Right renal cortex interstitium (tissue), 3 donors: ENCODE data around the gene MAPT. TPM values are rescaled to one million over a fixed set of nuclear protein-coding genes. Genes with fewer than 3 reads are reported as not detected.

Experiments
- DNase-seq, 3 donors: peaks; one replicate each; pipeline ENCODE4 v3.0.0-alpha.2; 2013; ENCODE audit warnings: low read depth in 3 of 3, low spot score in 2 of 3
- polyA plus RNA-seq, 3 donors: library from polyadenylated mRNA; unstranded; fragments of 120-200 nt; gene quantifications; one replicate each; pipeline ENCODE4 v1.2.1, GENCODE V29; 2013; ENCODE audit not compliant: insufficient read length in 3 of 3

MAPT gene
- polyA plus RNA-seq: 10 to 100 TPM in 1 of 3 donors, 1 to 10 TPM in 2; 7.7 to 11.3 (median 9.5) TPM

GRCh38 chr17:45894022-45894784, at the start of gene MAPT:
Gene MAPT, plus strand, starts transcription at chr17:45894554. Its CDS starts 67,784 bp downstream, at chr17:45962338.
- peak; percentile 83 to 89 (median 88) for DNase-seq

DNA sequence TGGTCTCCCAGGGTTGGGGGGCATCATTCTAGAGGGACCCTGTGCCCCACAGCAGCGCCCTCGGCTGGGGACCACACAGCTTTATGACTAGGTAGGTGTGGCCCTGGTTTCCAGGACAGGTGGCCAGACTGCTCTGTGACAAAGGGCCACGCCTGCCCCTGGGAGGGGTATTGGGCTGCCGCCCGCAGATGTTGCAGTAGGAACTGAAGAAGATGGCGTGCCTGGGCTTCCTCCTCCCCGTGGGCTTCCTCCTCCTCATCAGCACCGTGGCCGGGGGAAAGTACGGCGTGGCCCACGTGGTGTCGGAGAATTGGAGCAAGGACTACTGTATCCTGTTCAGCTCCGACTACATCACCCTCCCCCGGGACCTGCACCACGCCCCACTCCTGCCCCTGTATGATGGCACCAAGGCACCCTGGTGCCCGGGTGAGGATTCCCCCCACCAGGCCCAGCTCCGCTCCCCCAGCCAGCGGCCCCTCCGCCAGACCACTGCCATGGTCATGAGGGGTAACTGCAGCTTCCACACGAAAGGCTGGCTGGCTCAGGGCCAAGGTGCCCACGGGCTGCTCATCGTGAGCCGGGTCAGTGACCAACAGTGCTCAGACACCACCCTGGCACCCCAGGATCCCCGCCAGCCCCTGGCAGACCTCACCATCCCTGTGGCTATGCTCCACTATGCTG, 49.5 kb upstream of the MAPT start, which contains the start of gene SPPL2C:
Gene SPPL2C, plus strand, starts transcription at position 187 of the 681 bp plus-strand sequence. Its CDS starts 26 bp downstream, at position 213.
- DNase-seq: no peak

GRCh38 chr17:45845376-45846185, 48.8 kb upstream of the MAPT start:
- no peak for DNase-seq

DNA sequence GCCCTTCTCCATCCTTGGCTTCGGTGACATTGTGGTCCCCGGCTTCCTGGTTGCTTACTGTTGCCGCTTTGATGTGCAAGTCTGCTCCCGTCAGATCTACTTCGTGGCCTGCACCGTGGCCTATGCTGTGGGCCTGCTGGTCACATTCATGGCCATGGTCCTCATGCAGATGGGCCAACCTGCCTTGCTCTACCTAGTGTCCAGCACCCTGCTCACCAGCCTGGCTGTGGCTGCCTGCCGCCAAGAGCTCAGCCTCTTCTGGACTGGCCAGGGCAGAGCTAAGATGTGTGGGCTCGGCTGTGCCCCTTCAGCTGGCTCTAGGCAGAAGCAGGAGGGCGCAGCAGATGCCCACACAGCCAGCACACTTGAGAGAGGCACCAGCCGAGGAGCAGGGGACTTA, 48.1 kb upstream of the MAPT start:
- DNase-seq: no peak

DNA sequence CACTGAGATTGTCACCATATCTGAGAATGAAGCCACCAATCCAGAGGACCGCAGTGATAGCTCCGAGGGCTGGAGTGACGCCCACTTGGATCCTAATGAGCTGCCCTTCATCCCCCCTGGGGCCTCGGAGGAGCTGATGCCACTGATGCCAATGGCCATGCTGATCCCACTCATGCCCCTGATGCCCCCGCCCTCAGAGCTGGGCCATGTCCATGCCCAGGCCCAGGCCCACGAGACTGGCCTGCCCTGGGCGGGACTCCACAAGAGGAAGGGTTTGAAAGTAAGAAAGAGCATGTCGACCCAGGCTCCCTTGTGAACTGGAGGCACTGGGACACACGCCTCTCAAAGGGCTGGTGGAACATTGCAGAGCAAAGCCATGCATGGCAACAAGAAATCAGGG, 47.7 kb upstream of the MAPT start:
- DNase-seq: no peak

DNA sequence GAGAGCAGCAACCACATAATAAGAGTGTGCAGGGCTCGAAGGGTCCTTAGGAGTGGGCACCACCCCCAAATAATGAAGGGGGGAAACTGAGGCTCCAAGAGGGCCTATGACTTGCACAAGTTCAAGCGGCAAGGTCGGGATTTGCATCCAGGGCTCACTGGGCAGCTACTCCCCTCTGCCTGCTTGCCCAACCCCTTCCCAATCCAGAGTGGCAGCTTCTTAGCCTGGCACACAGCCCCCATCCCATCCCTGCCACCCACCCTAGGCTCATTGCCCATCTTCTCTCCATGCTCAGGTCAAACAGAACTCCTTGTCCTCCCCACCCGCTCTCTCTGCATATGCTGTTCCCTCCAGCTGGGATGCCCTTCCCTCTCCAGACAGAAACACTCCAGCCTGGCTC, 47.3 kb upstream of the MAPT start:
- DNase-seq: no peak

- no peak for DNase-seq
These were observed 46.6 kb upstream of the MAPT start for GRCh38 chr17:45847747-45848146.

- no peak for DNase-seq
These were observed 45.9 kb upstream of the MAPT start for GRCh38 chr17:45848405-45848804.

DNA sequence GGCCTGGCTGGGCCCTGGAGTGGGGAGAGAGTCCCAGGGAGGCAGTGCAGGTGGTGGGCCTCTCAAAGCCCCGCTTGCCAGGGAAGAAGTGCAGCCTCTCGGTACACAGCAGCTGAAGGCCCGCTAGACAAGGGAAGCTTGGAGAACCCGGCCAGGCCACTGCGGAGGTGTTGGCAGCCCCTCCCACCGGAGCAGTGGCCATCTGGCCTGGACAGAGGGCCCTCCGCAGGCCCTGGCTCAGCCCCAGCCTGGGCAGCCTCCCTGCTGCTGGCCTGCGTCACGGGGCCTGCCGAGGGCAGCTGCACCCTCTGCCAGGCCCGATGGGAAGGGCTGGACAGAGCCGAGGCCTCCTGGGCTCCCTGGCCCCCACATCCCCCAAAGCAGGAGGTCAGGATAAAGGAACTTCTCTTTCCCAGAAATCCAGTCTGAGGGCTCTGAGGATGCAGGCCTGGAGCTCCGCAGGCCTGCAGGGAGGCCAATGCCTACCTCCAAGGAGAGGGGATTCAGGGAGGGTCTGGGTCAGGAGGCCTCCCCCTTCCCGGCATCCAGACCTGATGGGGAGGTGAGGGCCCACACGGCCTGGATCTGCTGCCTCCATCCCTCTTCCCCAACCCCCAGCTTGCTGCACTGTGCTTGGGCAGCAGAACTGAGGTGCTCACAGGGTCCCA, 45.4 kb upstream of the MAPT start:
- DNase-seq: no peak

GRCh38 chr17:45849536-45849990, 44.8 kb upstream of the MAPT start:
- no peak for DNase-seq

GRCh38 chr17:45850011-45850410, 44.3 kb upstream of the MAPT start:
- DNase-seq: no peak

GRCh38 chr17:45850468-45850867, 43.9 kb upstream of the MAPT start:
- DNase-seq: no peak

GRCh38 chr17:45851022-45851421, 43.3 kb upstream of the MAPT start:
- DNase-seq: no peak

- no peak for DNase-seq
These were observed 42.9 kb upstream of the MAPT start for GRCh38 chr17:45851464-45851863.

- DNase-seq: no peak
These were observed 42.5 kb upstream of the MAPT start for GRCh38 chr17:45851873-45852272.

GRCh38 chr17:45852535-45853297, 41.6 kb upstream of the MAPT start:
- peak in 2 of 3 donors; percentile 35 to 41 for DNase-seq

DNA sequence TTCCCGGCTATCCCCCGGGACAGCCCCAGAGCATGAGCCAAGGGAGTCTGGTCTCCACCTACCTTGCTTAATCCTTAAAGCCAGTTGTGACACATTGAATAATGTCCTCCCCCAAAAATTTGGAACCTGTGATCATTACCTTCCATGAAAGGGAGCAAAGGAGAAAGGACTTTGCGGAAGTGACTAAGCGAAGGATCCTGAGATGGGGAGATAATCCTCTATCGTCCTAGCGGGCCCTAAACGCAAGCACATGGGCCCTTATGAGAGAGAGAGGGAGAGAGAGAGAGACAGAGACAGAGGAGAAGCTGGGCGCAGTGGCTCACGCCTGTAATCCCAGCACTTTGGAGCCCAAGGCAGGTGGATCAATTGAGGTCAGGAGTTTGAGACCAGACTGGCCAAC, 40.1 kb upstream of the MAPT start:
- DNase-seq: no peak

DNA sequence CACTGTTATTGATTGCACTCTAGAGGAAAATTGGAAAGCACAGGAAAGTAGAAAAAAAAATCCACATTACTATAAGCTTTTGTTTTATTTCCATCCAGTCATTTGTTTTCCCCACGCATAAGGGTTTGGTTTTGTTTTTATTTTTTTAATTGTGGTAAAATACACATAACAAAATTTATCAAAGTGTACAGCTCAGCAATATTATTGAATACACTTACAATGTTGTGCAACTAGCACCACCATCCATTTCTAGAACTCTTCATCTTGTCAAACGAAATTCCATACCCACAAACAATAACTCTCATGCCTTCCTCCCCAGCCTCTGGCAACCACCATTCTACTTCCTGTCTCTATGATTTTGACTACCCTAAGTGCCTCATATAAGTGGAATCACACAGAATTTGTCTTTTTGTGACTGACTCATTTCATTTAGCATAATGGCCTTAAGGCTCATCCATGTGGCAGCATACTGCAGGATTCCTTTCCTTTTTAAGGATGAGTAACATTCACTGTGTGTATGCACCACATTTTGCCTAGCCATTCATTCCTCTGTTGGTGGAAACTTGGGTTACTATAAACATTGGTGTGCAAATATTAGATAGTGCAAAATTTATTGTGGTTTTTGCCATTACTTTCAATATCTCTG, 38.5 kb upstream of the MAPT start:
- no peak for DNase-seq

GRCh38 chr17:45857977-45858708, 36.2 kb upstream of the MAPT start:
- peak; percentile 60 to 68 (median 66) for DNase-seq
